SK-N-SH (cell line): ENCODE results near the gene RAD51B.

ENCODE experiments used
- CHD2 ChIP-seq: fragments of 150-350 bp; IDR thresholded peaks from 2 replicates; pipeline ENCODE4 v1.6.1; 2018; ENCODE audit warnings: low read length; ENCODE audit not compliant: partially characterized antibody
- TCF12 ChIP-seq: IDR thresholded peaks from 2 replicates; pipeline ENCODE4 v1.4.0; 2012
- TF ChIP-seq, protein P1 (sequence below): fragments of 200-600 bp; sonication (generic); IDR thresholded peaks from 2 replicates; pipeline ENCODE4 v1.6.1; 2017; ENCODE audit warnings: antibody characterized with exemption, mild to moderate bottlenecking, moderate library complexity
- TF ChIP-seq, protein P2 (sequence below): IDR thresholded peaks from 2 replicates; pipeline ENCODE4 v1.6.1; 2012; ENCODE audit warnings: mild to moderate bottlenecking, low read depth, low read length, moderate library complexity
- TF ChIP-seq, protein P3 (sequence below): fragments of 150-350 bp; IDR thresholded peaks from 2 replicates; pipeline ENCODE4 v1.6.1; 2017; ENCODE audit warnings: antibody characterized with exemption, low read length, low read depth, borderline replicate concordance

DNA sequence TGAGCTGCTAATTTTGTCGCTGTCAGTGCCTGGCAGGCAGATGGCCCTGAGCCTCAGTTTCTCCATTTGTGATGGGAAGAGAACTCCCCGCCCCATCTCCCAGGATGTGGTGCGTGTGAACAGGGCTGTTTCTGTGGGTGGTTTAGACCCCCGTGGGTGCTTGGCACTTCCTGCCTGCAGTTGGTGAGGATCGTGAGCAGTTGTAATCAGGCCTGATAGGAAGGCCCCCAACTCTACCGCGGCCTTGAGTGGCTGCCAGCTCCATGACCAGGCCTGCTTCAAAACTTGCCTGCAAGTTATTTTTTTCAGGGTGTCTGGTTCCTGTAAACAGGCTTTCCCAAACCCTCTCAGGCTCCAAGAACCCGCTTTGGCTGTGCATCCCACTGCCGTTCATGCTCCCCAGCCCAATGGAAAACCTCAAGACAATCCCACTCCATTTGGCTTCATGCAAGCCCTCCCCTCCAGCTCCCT is 834.9 kb downstream of the RAD51B start:
- no peak for TF ChIP-seq CHD2
- TF ChIP-seq, protein P1, sequence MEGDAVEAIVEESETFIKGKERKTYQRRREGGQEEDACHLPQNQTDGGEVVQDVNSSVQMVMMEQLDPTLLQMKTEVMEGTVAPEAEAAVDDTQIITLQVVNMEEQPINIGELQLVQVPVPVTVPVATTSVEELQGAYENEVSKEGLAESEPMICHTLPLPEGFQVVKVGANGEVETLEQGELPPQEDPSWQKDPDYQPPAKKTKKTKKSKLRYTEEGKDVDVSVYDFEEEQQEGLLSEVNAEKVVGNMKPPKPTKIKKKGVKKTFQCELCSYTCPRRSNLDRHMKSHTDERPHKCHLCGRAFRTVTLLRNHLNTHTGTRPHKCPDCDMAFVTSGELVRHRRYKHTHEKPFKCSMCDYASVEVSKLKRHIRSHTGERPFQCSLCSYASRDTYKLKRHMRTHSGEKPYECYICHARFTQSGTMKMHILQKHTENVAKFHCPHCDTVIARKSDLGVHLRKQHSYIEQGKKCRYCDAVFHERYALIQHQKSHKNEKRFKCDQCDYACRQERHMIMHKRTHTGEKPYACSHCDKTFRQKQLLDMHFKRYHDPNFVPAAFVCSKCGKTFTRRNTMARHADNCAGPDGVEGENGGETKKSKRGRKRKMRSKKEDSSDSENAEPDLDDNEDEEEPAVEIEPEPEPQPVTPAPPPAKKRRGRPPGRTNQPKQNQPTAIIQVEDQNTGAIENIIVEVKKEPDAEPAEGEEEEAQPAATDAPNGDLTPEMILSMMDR = no peak
- TF ChIP-seq, protein P2, sequence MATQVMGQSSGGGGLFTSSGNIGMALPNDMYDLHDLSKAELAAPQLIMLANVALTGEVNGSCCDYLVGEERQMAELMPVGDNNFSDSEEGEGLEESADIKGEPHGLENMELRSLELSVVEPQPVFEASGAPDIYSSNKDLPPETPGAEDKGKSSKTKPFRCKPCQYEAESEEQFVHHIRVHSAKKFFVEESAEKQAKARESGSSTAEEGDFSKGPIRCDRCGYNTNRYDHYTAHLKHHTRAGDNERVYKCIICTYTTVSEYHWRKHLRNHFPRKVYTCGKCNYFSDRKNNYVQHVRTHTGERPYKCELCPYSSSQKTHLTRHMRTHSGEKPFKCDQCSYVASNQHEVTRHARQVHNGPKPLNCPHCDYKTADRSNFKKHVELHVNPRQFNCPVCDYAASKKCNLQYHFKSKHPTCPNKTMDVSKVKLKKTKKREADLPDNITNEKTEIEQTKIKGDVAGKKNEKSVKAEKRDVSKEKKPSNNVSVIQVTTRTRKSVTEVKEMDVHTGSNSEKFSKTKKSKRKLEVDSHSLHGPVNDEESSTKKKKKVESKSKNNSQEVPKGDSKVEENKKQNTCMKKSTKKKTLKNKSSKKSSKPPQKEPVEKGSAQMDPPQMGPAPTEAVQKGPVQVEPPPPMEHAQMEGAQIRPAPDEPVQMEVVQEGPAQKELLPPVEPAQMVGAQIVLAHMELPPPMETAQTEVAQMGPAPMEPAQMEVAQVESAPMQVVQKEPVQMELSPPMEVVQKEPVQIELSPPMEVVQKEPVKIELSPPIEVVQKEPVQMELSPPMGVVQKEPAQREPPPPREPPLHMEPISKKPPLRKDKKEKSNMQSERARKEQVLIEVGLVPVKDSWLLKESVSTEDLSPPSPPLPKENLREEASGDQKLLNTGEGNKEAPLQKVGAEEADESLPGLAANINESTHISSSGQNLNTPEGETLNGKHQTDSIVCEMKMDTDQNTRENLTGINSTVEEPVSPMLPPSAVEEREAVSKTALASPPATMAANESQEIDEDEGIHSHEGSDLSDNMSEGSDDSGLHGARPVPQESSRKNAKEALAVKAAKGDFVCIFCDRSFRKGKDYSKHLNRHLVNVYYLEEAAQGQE = no peak
- TF ChIP-seq, protein P3, sequence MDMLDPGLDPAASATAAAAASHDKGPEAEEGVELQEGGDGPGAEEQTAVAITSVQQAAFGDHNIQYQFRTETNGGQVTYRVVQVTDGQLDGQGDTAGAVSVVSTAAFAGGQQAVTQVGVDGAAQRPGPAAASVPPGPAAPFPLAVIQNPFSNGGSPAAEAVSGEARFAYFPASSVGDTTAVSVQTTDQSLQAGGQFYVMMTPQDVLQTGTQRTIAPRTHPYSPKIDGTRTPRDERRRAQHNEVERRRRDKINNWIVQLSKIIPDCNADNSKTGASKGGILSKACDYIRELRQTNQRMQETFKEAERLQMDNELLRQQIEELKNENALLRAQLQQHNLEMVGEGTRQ = no peak
- TF ChIP-seq TCF12 = no peak
